ENCODE measurements around the gene NHERF1. TPM values are rescaled to one million over a fixed set of nuclear protein-coding genes. Genes with fewer than 3 reads are reported as not detected.

NHERF1 gene
- total RNA-seq, 4 donors from 2014 or later = 10.3 to 25.7 (median 19.9) TPM

- peaks cover 84% of the 10 kb centered on the region for H3K27me3 ChIP-seq
- H3K27ac ChIP-seq = no peak overlapping the region
- no peak overlapping the region for H3K4me3 ChIP-seq
- H3K4me1 ChIP-seq = peaks cover 0 to 40% (median 8%) of the 10 kb centered on the region in 3 donors
- no peak for ATAC-seq
- WGBS, 2 donors (ENCODE audit: low coverage in 1 of 2) = 71 to 87% methylated on average over 5 to 6 of the region's 6 CpGs
- no peaks in the 10 kb centered on the region for H3K36me3 ChIP-seq
- no peak for TF ChIP-seq POLR2A (IDR thresholded peaks at IDR 0.05)
- no peak for TF ChIP-seq EP300 (IDR thresholded peaks at IDR 0.05)
- no peak for TF ChIP-seq POLR2AphosphoS5 (IDR thresholded peaks at IDR 0.05)
- no peak for TF ChIP-seq CTCF (IDR thresholded peaks at IDR 0.05)
- no peaks in the 10 kb centered on the region for H3K9me3 ChIP-seq
These were observed 8.3 kb upstream of the NHERF1 start for GRCh38 chr17:74740173-74740572.

- peaks cover 0 to 44% (median 8%) of the 10 kb centered on the region in 3 donors for H3K4me1 ChIP-seq
- ATAC-seq = no peak
- TF ChIP-seq CTCF (IDR thresholded peaks at IDR 0.05) (no peak), POLR2AphosphoS5 (IDR thresholded peaks at IDR 0.05) (no peak), POLR2A (IDR thresholded peaks at IDR 0.05) (no peak)
- H3K4me3 ChIP-seq = no peak overlapping the region
- WGBS, 2 donors (ENCODE audit: low coverage in 1 of 2) = 60 to 68% methylated on average over 2 to 5 of the region's 17 CpGs
- peaks cover 78% of the 10 kb centered on the region for H3K27me3 ChIP-seq
- no peak overlapping the region for H3K27ac ChIP-seq
- H3K9me3 ChIP-seq = no peaks in the 10 kb centered on the region
- H3K36me3 ChIP-seq = no peaks in the 10 kb centered on the region
These were observed 7.6 kb upstream of the NHERF1 start for GRCh38 chr17:74740641-74741387.

GRCh38 chr17:74742153-74742515 is 6.3 kb upstream of the NHERF1 start:
- TF ChIP-seq EP300 (IDR thresholded peaks at IDR 0.05) (no peak), CTCF (IDR thresholded peaks at IDR 0.05) (no peak), POLR2A (IDR thresholded peaks at IDR 0.05) (no peak), POLR2AphosphoS5 (IDR thresholded peaks at IDR 0.05) (no peak)
- peaks cover 0 to 45% (median 5%) of the 10 kb centered on the region in 3 donors for H3K4me1 ChIP-seq
- no peaks in the 10 kb centered on the region for H3K9me3 ChIP-seq
- no peak overlapping the region for H3K4me3 ChIP-seq
- H3K27ac ChIP-seq = no peak overlapping the region
- H3K27me3 ChIP-seq = peaks cover 76% of the 10 kb centered on the region
- no peaks in the 10 kb centered on the region for H3K36me3 ChIP-seq
- ATAC-seq = no peak
- WGBS, 2 donors (ENCODE audit: low coverage in 1 of 2) = 48% methylated on average over 2 of the region's 4 CpGs; no CpG with 5 or more reads in 1 of the 2 donors

- Histone ChIP-seq H3K27ac (no peak overlapping the region), H3K4me1 (peaks cover 0 to 45% (median 11%) of the 10 kb centered on the region in 3 donors), H3K4me3 (no peak overlapping the region), H3K9me3 (no peaks in the 10 kb centered on the region), H3K36me3 (no peaks in the 10 kb centered on the region), H3K27me3 (peaks cover 75% of the 10 kb centered on the region)
- WGBS, 2 donors (ENCODE audit: low coverage in 1 of 2) = 86 to 90% methylated on average over 2 to 7 of the region's 9 CpGs
- TF ChIP-seq CTCF (IDR thresholded peaks at IDR 0.05) (no peak), POLR2AphosphoS5 (IDR thresholded peaks at IDR 0.05) (no peak), POLR2A (IDR thresholded peaks at IDR 0.05) (no peak), EP300 (IDR thresholded peaks at IDR 0.05) (no peak)
- ATAC-seq = no peak
These were observed 5.4 kb upstream of the NHERF1 start for GRCh38 chr17:74742978-74743545.

GRCh38 chr17:74743755-74744154 is 4.7 kb upstream of the NHERF1 start:
- H3K4me1 ChIP-seq = peaks cover 0 to 43% (median 6%) of the 10 kb centered on the region in 3 donors
- TF ChIP-seq POLR2AphosphoS5 (IDR thresholded peaks at IDR 0.05) (no peak), CTCF (IDR thresholded peaks at IDR 0.05) (no peak), POLR2A (IDR thresholded peaks at IDR 0.05) (no peak), EP300 (IDR thresholded peaks at IDR 0.05) (no peak)
- H3K9me3 ChIP-seq = no peaks in the 10 kb centered on the region
- no peak overlapping the region for H3K27ac ChIP-seq
- H3K36me3 ChIP-seq = no peaks in the 10 kb centered on the region
- H3K4me3 ChIP-seq = no peak overlapping the region
- ATAC-seq = no peak
- 54 to 89% methylated on average over 2 of the region's 2 CpGs for WGBS, 2 donors (ENCODE audit: low coverage in 1 of 2)
- H3K27me3 ChIP-seq = peaks cover 69% of the 10 kb centered on the region

Measured in gastroesophageal sphincter (tissue), 4 donors.